ENCODE results near the gene MOB3B. TPM values are rescaled to one million over a fixed set of nuclear protein-coding genes. Genes with fewer than 3 reads are reported as not detected.

Gene MOB3B
- total RNA-seq, 2 experiments from 2014 or later, result 0.25 to 0.30 TPM

- POLR2A ChIA-PET, result no interaction called here
- H3K36me3 ChIP-seq (ENCODE audit: insufficient read depth, low read length), result no peaks in the 10 kb centered on the region
- no peaks in the 10 kb centered on the region for H3K9me3 Mint-ChIP-seq
- no peaks in the 10 kb centered on the region for H3K27me3 Mint-ChIP-seq
- no peaks in the 10 kb centered on the region for H3K4me1 Mint-ChIP-seq (ENCODE audit: low read depth)
- no peak overlapping the region for H3K4me3 ChIP-seq (ENCODE audit: low read length)
- no peaks in the 10 kb centered on the region for H3K27me3 ChIP-seq (ENCODE audit: control insufficient read depth in 1 of 2, insufficient read depth in 2 of 2, low read length in 2 of 2)
- DNase-seq, result no peak
- no peak for TF ChIP-seq CTCF (IDR thresholded peaks at IDR 0.05)
- no peaks in the 10 kb centered on the region for H3K4me1 ChIP-seq (ENCODE audit: insufficient read depth, low read length)
- H3K4me3 Mint-ChIP-seq, result no peak overlapping the region
- no peaks in the 10 kb centered on the region for H3K9me3 ChIP-seq (ENCODE audit: control insufficient read depth in 1 of 2, insufficient read depth in 1 of 2, low read length in 2 of 2)
- no peak overlapping the region for H3K27ac ChIP-seq (ENCODE audit: low read depth in 1 of 2, low read length in 2 of 2)
- ATAC-seq (ENCODE audit: poor library complexity), result no peak
- H3K27ac Mint-ChIP-seq, result no peak overlapping the region
- H3K36me3 Mint-ChIP-seq (ENCODE audit: low read depth), result no peaks in the 10 kb centered on the region
- CTCF ChIA-PET, result interaction anchor here (1.4 kb wide), 1 partner anchor 211 kb away, joined by 3 read pairs; no protein-coding TSS in a partner anchor
- intact Hi-C loops (cut with DNase I, micrococcal nuclease), result no loop called here
Measured at GRCh38 chr9:27398982-27399653, 130.5 kb downstream of the MOB3B start.

- Histone ChIP-seq H3K4me3 (ENCODE audit: low read length) (no peak overlapping the region), H3K4me1 (ENCODE audit: insufficient read depth, low read length) (no peaks in the 10 kb centered on the region), H3K36me3 (ENCODE audit: insufficient read depth, low read length) (no peaks in the 10 kb centered on the region), H3K27me3 (ENCODE audit: control insufficient read depth in 1 of 2, insufficient read depth in 2 of 2, low read length in 2 of 2) (no peaks in the 10 kb centered on the region), H3K9me3 (ENCODE audit: control insufficient read depth in 1 of 2, insufficient read depth in 1 of 2, low read length in 2 of 2) (no peaks in the 10 kb centered on the region), H3K27ac (ENCODE audit: low read depth in 1 of 2, low read length in 2 of 2) (no peak overlapping the region)
- H3K4me3 Mint-ChIP-seq, result no peak overlapping the region
- no peaks in the 10 kb centered on the region for H3K27me3 Mint-ChIP-seq
- H3K36me3 Mint-ChIP-seq (ENCODE audit: low read depth), result no peaks in the 10 kb centered on the region
- no peak overlapping the region for H3K27ac Mint-ChIP-seq
- intact Hi-C loops (cut with DNase I, micrococcal nuclease), result no loop called here
- H3K9me3 Mint-ChIP-seq, result no peaks in the 10 kb centered on the region
- no peaks in the 10 kb centered on the region for H3K4me1 Mint-ChIP-seq (ENCODE audit: low read depth)
- DNase-seq (no peak), ATAC-seq (ENCODE audit: poor library complexity) (no peak)
- no peak for TF ChIP-seq CTCF (IDR thresholded peaks at IDR 0.05)
- ChIA-PET CTCF (no interaction called here), POLR2A (no interaction called here)
Measured at GRCh38 chr9:27396495-27396894, 133.1 kb downstream of the MOB3B start.

GRCh38 chr9:27395484-27395921 lies 134.1 kb downstream of the MOB3B start:
- intact Hi-C loops (cut with DNase I, micrococcal nuclease), result no loop called here
- no peak for DNase-seq

More at GRCh38 chr9:27395484-27395921, 134.1 kb downstream of the MOB3B start:
- H3K36me3 Mint-ChIP-seq (ENCODE audit: low read depth), result no peaks in the 10 kb centered on the region
- no peak overlapping the region for H3K27ac Mint-ChIP-seq
- Histone ChIP-seq H3K27me3 (ENCODE audit: control insufficient read depth in 1 of 2, insufficient read depth in 2 of 2, low read length in 2 of 2) (no peaks in the 10 kb centered on the region), H3K9me3 (ENCODE audit: control insufficient read depth in 1 of 2, insufficient read depth in 1 of 2, low read length in 2 of 2) (no peaks in the 10 kb centered on the region), H3K27ac (ENCODE audit: low read depth in 1 of 2, low read length in 2 of 2) (no peak overlapping the region), H3K4me3 (ENCODE audit: low read length) (no peak overlapping the region), H3K4me1 (ENCODE audit: insufficient read depth, low read length) (no peaks in the 10 kb centered on the region), H3K36me3 (ENCODE audit: insufficient read depth, low read length) (no peaks in the 10 kb centered on the region)
- CTCF ChIA-PET, result no interaction called here
- no peaks in the 10 kb centered on the region for H3K27me3 Mint-ChIP-seq
- ATAC-seq (ENCODE audit: poor library complexity), result no peak
- no peaks in the 10 kb centered on the region for H3K9me3 Mint-ChIP-seq
- POLR2A ChIA-PET, result no interaction called here
- H3K4me1 Mint-ChIP-seq (ENCODE audit: low read depth), result no peaks in the 10 kb centered on the region
- no peak overlapping the region for H3K4me3 Mint-ChIP-seq
- TF ChIP-seq CTCF (IDR thresholded peaks at IDR 0.05), result no peak
